Lower lobe of right lung (tissue), 2 donors: ENCODE measurements around the gene C3AR1. TPM values are rescaled to one million over a fixed set of nuclear protein-coding genes. Genes with fewer than 3 reads are reported as not detected.
"Not testable (repeated sequence)": the region's sequence is repeated elsewhere in the genome, so short reads cannot be mapped to it uniquely, and the experiment has no call there.

Experiments
- ATAC-seq, 2 donors: fragments of 200-7000 bp; cut with Tn5 transposase; one replicate each; pipeline ENCODE4 v1.9.1; 2020 to 2022; ENCODE audit warnings: mild to moderate bottlenecking in 2 of 2, moderate library complexity in 2 of 2
- DNase-seq: peaks from one replicate; pipeline ENCODE4 v3.0.0-alpha.2; 2020
- H3K27ac ChIP-seq: fragments of 200-600 bp; one replicate; pipeline ENCODE4 v1.8.0; 2022
- H3K27me3 ChIP-seq: fragments of 200-600 bp; one replicate; pipeline ENCODE4 v1.8.0; 2022; ENCODE audit warnings: low read depth
- H3K36me3 ChIP-seq: fragments of 200-600 bp; one replicate; pipeline ENCODE4 v1.8.0; 2022; ENCODE audit warnings: mild to moderate bottlenecking
- H3K4me1 ChIP-seq: fragments of 200-600 bp; one replicate; pipeline ENCODE4 v1.8.0; 2022
- H3K4me3 ChIP-seq: fragments of 200-600 bp; one replicate; pipeline ENCODE4 v1.8.0; 2022; ENCODE audit warnings: mild to moderate bottlenecking
- H3K9me3 ChIP-seq: fragments of 200-600 bp; one replicate; pipeline ENCODE4 v1.8.0; 2022
- CTCF ChIP-seq: fragments of 200-600 bp; IDR thresholded peaks from one replicate; pipeline ENCODE4 v1.8.0; 2022; ENCODE audit warnings: antibody characterized with exemption, mild to moderate bottlenecking
- intact Hi-C: fragments of 100-400 bp; cut with DNase I; formaldehyde crosslinking; loops from one replicate; pipeline ENCODE4 v1.11.0; 2022
- total RNA-seq: library from RNA; stranded (reverse); fragmentation: NEBNext Ultra II Directional; extraction: Animal tissue kit (Norgen Biotek cat#: 25700); gene quantifications from one replicate; pipeline ENCODE4 v1.2.1, GENCODE V29; 2021
- donor health status: DM: no; HTN: yes; CAD: no; lungs with severe emphysema.

The C3AR1 gene
- total RNA-seq, 1 donor from 2014 or later: 62.1 TPM

GRCh38 chr12:8033153-8034044 lies 32.8 kb downstream of the C3AR1 start:
- peak overlapping the region; percentile 97 for H3K27ac ChIP-seq
- ATAC-seq (peak; percentile 54 to 57), DNase-seq (no peak)
- no peak for TF ChIP-seq CTCF
- no peaks in the 10 kb centered on the region for H3K9me3 ChIP-seq
- peak overlapping the region; percentile 97 for H3K4me3 ChIP-seq
- intact Hi-C loops: no loop called here
- peaks cover 3% of the 10 kb centered on the region for H3K36me3 ChIP-seq
- no peaks in the 10 kb centered on the region for H3K27me3 ChIP-seq
- H3K4me1 ChIP-seq: peaks cover 56% of the 10 kb centered on the region

- no peaks in the 10 kb centered on the region for H3K27me3 ChIP-seq
- ATAC-seq: peak; percentile 95
- intact Hi-C loops: no loop called here
- peaks cover 3% of the 10 kb centered on the region for H3K36me3 ChIP-seq
- peak; percentile 86 for DNase-seq
- no peak for TF ChIP-seq CTCF
- H3K9me3 ChIP-seq: no peaks in the 10 kb centered on the region
- peaks cover 47% of the 10 kb centered on the region for H3K4me1 ChIP-seq
- peak within 1 kb of the TSS; percentile 97 for H3K27ac ChIP-seq
- peak within 1 kb of the TSS; percentile 97 for H3K4me3 ChIP-seq
Observed at GRCh38 chr12:8032242-8033152, 33.7 kb downstream of the C3AR1 start, which contains the start of gene FOXJ2. FOXJ2 (plus strand) TSS chr12:8032716; CDS start chr12:8039833, 7,117 bp downstream.

- H3K4me3 ChIP-seq: peak overlapping the region; percentile 97
- ATAC-seq: no peak
- intact Hi-C loops: no loop called here
Observed at GRCh38 chr12:8031872-8032241, 34.3 kb downstream of the C3AR1 start.

GRCh38 chr12:8031017-8031416 lies 35.1 kb downstream of the C3AR1 start:
- H3K27ac ChIP-seq, ATAC-seq, DNase-seq, H3K27me3 ChIP-seq, H3K36me3 ChIP-seq, intact Hi-C loops, H3K4me3 ChIP-seq, H3K9me3 ChIP-seq: not testable (repeated sequence)
- peaks cover 32% of the 10 kb centered on the region for H3K4me1 ChIP-seq

More at GRCh38 chr12:8031872-8032241, 34.3 kb downstream of the C3AR1 start:
- H3K36me3 ChIP-seq: peaks cover 3% of the 10 kb centered on the region
- DNase-seq: no peak
- no peaks in the 10 kb centered on the region for H3K9me3 ChIP-seq
- no peak for TF ChIP-seq CTCF
- H3K4me1 ChIP-seq: peaks cover 40% of the 10 kb centered on the region
- no peaks in the 10 kb centered on the region for H3K27me3 ChIP-seq
- peak overlapping the region; percentile 97 for H3K27ac ChIP-seq

- intact Hi-C loops: no loop called here
- H3K36me3 ChIP-seq: no peaks in the 10 kb centered on the region
Observed at GRCh38 chr12:8030189-8030588, 36.0 kb downstream of the C3AR1 start.

More at GRCh38 chr12:8030189-8030588, 36.0 kb downstream of the C3AR1 start:
- no peak for TF ChIP-seq CTCF
- Histone ChIP-seq H3K4me3 (no peak overlapping the region), H3K27me3 (no peaks in the 10 kb centered on the region), H3K27ac (no peak overlapping the region), H3K9me3 (no peaks in the 10 kb centered on the region), H3K4me1 (peaks cover 28% of the 10 kb centered on the region)
- ATAC-seq (no peak), DNase-seq (no peak)
